Adrenal gland (tissue), 12 donors: ENCODE data around the gene TFAM. TPM values are rescaled to one million over a fixed set of nuclear protein-coding genes. Genes with fewer than 3 reads are reported as not detected.

Experiments used
- DNase-seq, 7 donors: peaks; one replicate each; pipeline ENCODE4 v3.0.0-alpha.2; 2019 to 2020
- H3K27ac ChIP-seq, 5 donors: fragments of 200-600 bp; sonication (generic) in 4 of 5; 1 replicate in 3 of 5; 2 replicates in 2 of 5; pipeline versions ENCODE4 v1.5.1 to v1.8.0; 2016 to 2020; ENCODE audit warnings: mild to moderate bottlenecking in 1 of 5
- H3K27me3 ChIP-seq: fragments of 200-600 bp; 2 replicates; pipeline ENCODE4 v1.8.0; 2021
- H3K36me3 ChIP-seq, 2 donors: fragments of 200-600 bp; replicated peaks in 1 of 2; 1 replicate in 1 of 2; 2 replicates in 1 of 2; pipeline versions ENCODE4 v1.5.1 to v1.8.0; 2018 to 2022
- H3K4me1 ChIP-seq, 2 donors: fragments of 200-600 bp; replicated peaks in 1 of 2; 1 replicate in 1 of 2; 2 replicates in 1 of 2; pipeline versions ENCODE4 v1.5.1 to v1.8.0; 2018 to 2021
- H3K4me3 ChIP-seq, 4 donors: fragments of 200-600 bp; sonication (generic) in 3 of 4; one replicate each; pipeline ENCODE4 v1.5.1; 2016 to 2018
- H3K9me3 ChIP-seq, 3 donors: fragments of 200-600 bp; sonication (generic) in 1 of 3; replicated peaks in 1 of 3; 1 replicate in 2 of 3; 2 replicates in 1 of 3; pipeline versions ENCODE4 v1.5.1 to v1.8.0; 2016 to 2021
- CTCF ChIP-seq, 6 experiments: fragments of 450-650 bp in 4 of 6; fragments of 200-600 bp in 2 of 6; sonication (generic) in 1 of 6; IDR thresholded peaks; 1 replicate in 5 of 6; 2 replicates in 1 of 6; pipeline versions ENCODE4 v1.5.1 to v1.8.0; 2016 to 2021; ENCODE audit warnings: antibody characterized with exemption in 6 of 6, mild to moderate bottlenecking in 2 of 6, moderate library complexity in 1 of 6
- POLR2A ChIP-seq, 2 donors: fragments of 450-650 bp; IDR thresholded peaks; one replicate each; pipeline ENCODE4 v1.6.1; 2017; ENCODE audit warnings: antibody characterized with exemption in 2 of 2, mild to moderate bottlenecking in 2 of 2, moderate library complexity in 1 of 2
- WGBS, 4 donors: extraction: QIAGEN DNeasy Blood & Tissue Kit in 2 of 4; methylation state at CpG; one replicate each; pipeline versions ENCODE4 v1.1.5 to v1.1.7; 2013 to 2017; 5-methylcytosine and 5-hydroxymethylcytosine counted together
- intact Hi-C, 2 donors: fragments of 100-400 bp; cut with DNase I; formaldehyde crosslinking; loops; one replicate each; pipeline versions ENCODE4 v1.14.1 to v1.15.0; 2022 to 2023
- polyA plus RNA-seq, 3 donors: library from polyadenylated mRNA; stranded (reverse); fragments of 200-250 nt in 2 of 3; fragments of 350-450 nt in 1 of 3; fragmentation: Illumina TruSeq in 1 of 3; extraction: RNeasy Lipid Tissue Mini Kit (QIAGEN cat#74804) in 1 of 3; gene quantifications; one replicate each; pipeline ENCODE4 v1.2.3, GENCODE V29; 2013 to 2014
- total RNA-seq, 9 donors: library from RNA; depleted of rRNA in 4 of 9; stranded (reverse); fragments of >200 nt in 4 of 9; fragments of 120-200 nt in 1 of 9; fragmentation: NEBNext Ultra II Directional in 1 of 9; extraction: Animal tissue kit (Norgen Biotek cat#: 25700) in 1 of 9; gene quantifications; one replicate each; pipeline versions ENCODE4 v1.1.0 to v1.2.4, GENCODE V29; 2013 to 2023
- donor health status: healthy with polysubstance abuse.
- donor health status: Bipolar disorder and iron deficiency.
- donor health status: DM: yes; HTN: yes; CAD: no.
- donor health status: DM: no; HTN: no; CAD: no.
- donor health status: DM: no; HTN: no; CAD: no.
- donor health status: DM: yes; HTN: yes; CAD: no.

The TFAM gene
- total and polyA plus RNA-seq, 12 donors, result 4.3 to 55.7 (median 34.2) TPM

GRCh38 chr10:58396057-58396456, 10.8 kb downstream of the TFAM start:
- no peaks in the 10 kb centered on the region for H3K27me3 ChIP-seq
- no peak for DNase-seq
- peaks cover 0 to 44% of the 10 kb centered on the region in 2 donors for H3K36me3 ChIP-seq
- no peak overlapping the region for H3K27ac ChIP-seq
- intact Hi-C loops, result loop anchor here in 1 of 2 donors (10.0 kb wide), 1 partner anchor 221 kb away; no protein-coding TSS in a partner anchor
- peaks cover 0 to 4% of the 10 kb centered on the region in 2 donors for H3K4me1 ChIP-seq
- H3K4me3 ChIP-seq, result no peak overlapping the region
- TF ChIP-seq CTCF (IDR thresholded peaks at IDR 0.05), result no peak
- TF ChIP-seq POLR2A (IDR thresholded peaks at IDR 0.05), result no peak
- H3K9me3 ChIP-seq, result no peaks in the 10 kb centered on the region

- no peaks in the 10 kb centered on the region for H3K9me3 ChIP-seq
- 74 to 90% (median 88%) methylated on average over 3 of the region's 3 CpGs for WGBS, 4 donors
- intact Hi-C loops, result loop anchor here in 1 of 2 donors (10.0 kb wide), 1 partner anchor 223 kb away; no protein-coding TSS in a partner anchor
- no peak for TF ChIP-seq POLR2A (IDR thresholded peaks at IDR 0.05)
- no peak for TF ChIP-seq CTCF (IDR thresholded peaks at IDR 0.05)
- H3K36me3 ChIP-seq, result peaks cover 0 to 41% of the 10 kb centered on the region in 2 donors
- H3K4me1 ChIP-seq, result no peaks in the 10 kb centered on the region
- H3K27me3 ChIP-seq, result no peaks in the 10 kb centered on the region
- DNase-seq, result no peak
- no peak overlapping the region for H3K4me3 ChIP-seq
- no peak overlapping the region for H3K27ac ChIP-seq
Observed at GRCh38 chr10:58397830-58398229, 12.6 kb downstream of the TFAM start.

GRCh38 chr10:58399410-58399809, 14.2 kb downstream of the TFAM start:
- intact Hi-C loops, result loop anchor here in 1 of 2 donors (10.0 kb wide), 1 partner anchor 225 kb away; no protein-coding TSS in a partner anchor
- 84 to 89% (median 88%) methylated on average over 4 of the region's 4 CpGs for WGBS, 4 donors
- no peaks in the 10 kb centered on the region for H3K4me1 ChIP-seq
- no peaks in the 10 kb centered on the region for H3K9me3 ChIP-seq
- DNase-seq, result no peak
- H3K27me3 ChIP-seq, result no peaks in the 10 kb centered on the region
- H3K27ac ChIP-seq, result no peak overlapping the region
- no peak overlapping the region for H3K4me3 ChIP-seq
- H3K36me3 ChIP-seq, result peaks cover 0 to 26% of the 10 kb centered on the region in 2 donors
- TF ChIP-seq CTCF (IDR thresholded peaks at IDR 0.05) (no peak), POLR2A (IDR thresholded peaks at IDR 0.05) (no peak)

- no peak for DNase-seq
- H3K27me3 ChIP-seq, result no peaks in the 10 kb centered on the region
- H3K4me3 ChIP-seq, result no peak overlapping the region
- intact Hi-C loops, result no loop called here
- no peaks in the 10 kb centered on the region for H3K4me1 ChIP-seq
- WGBS, 4 donors, result 70 to 86% (median 77%) methylated on average over 1 of the region's 1 CpG
- H3K9me3 ChIP-seq, result no peaks in the 10 kb centered on the region
- H3K27ac ChIP-seq, result no peak overlapping the region
- no peak for TF ChIP-seq POLR2A (IDR thresholded peaks at IDR 0.05)
- H3K36me3 ChIP-seq, result peaks cover 0 to 15% of the 10 kb centered on the region in 2 donors
Observed at GRCh38 chr10:58400609-58401008, 15.4 kb downstream of the TFAM start.

GRCh38 chr10:58404001-58404400, 18.8 kb downstream of the TFAM start:
- intact Hi-C loops, result no loop called here
- whole genome bisulfite sequencing, 4 donors, result 70 to 99% (median 93%) methylated on average over 2 of the region's 2 CpGs

More at GRCh38 chr10:58404001-58404400, 18.8 kb downstream of the TFAM start:
- DNase-seq, result no peak
- Histone ChIP-seq H3K4me3 (no peak overlapping the region), H3K4me1 (no peaks in the 10 kb centered on the region), H3K27me3 (no peaks in the 10 kb centered on the region), H3K9me3 (no peaks in the 10 kb centered on the region), H3K27ac (no peak overlapping the region), H3K36me3 (no peaks in the 10 kb centered on the region)
- TF ChIP-seq POLR2A (IDR thresholded peaks at IDR 0.05) (no peak), CTCF (IDR thresholded peaks at IDR 0.05) (no peak)
